SH-SY5Y (cell line): Measurements from ENCODE around the gene RAD21L1.

Experiments
- GATA2 ChIP-seq: IDR thresholded peaks from 2 replicates; pipeline ENCODE4 v1.6.1; 2011; ENCODE audit warnings: mild to moderate bottlenecking, low read depth, low read length
- GATA3 ChIP-seq: IDR thresholded peaks from 2 replicates; pipeline ENCODE4 v1.6.1; 2011; ENCODE audit warnings: low read depth, mild to moderate bottlenecking, low read length, moderate library complexity

GRCh38 chr20:1183153-1183552, 42.7 kb upstream of the RAD21L1 start:
- no peak for TF ChIP-seq GATA2
- TF ChIP-seq GATA3: no peak
